GM12878 (cell line): ENCODE measurements around the gene OR2B2. TPM values are rescaled to one million over a fixed set of nuclear protein-coding genes. Genes with fewer than 3 reads are reported as not detected.

Experiments used
- ATAC-seq: fragments of 200-7000 bp; cut with Tn5 transposase; 3 replicates; pipeline ENCODE4 v1.9.1; 2020; ENCODE audit warnings: mild to moderate bottlenecking, moderate library complexity
- BruUV-seq: library from RNA; stranded (reverse); fragments of 400-500 nt; replicated peaks from 2 replicates; lab custom pipeline; 2021; lab: Mats Ljungman, UMichigan
- CTCF ChIA-PET: fragments of 300-600 bp; sonication (Branson Sonifier 250); formaldehyde crosslinking; extraction: SDS; loops from one replicate; lab custom pipeline; 2021; ENCODE audit warnings: inconsistent platforms; lab: Yijun Ruan, JAX
- POLR2A ChIA-PET: fragments of 350-600 bp; formaldehyde crosslinking; extraction: SDS; loops from one replicate; lab custom pipeline; 2021; ENCODE audit warnings: inconsistent platforms; lab: Charles Lee
- RAD21 ChIA-PET: fragments of 300-600 bp; sonication (Branson Sonifier 250); formaldehyde crosslinking; loops from one replicate; lab custom pipeline; 2023; ENCODE audit warnings: antibody characterized with exemption; ENCODE audit not compliant: unreplicated experiment; lab: Charles Lee
- SMC1A ChIA-PET: fragments of 300-600 bp; sonication (Branson Sonifier 250); formaldehyde crosslinking; loops from one replicate; lab custom pipeline; 2023; ENCODE audit not compliant: unreplicated experiment, uncharacterized antibody; lab: Charles Lee
- DNase-seq: peaks from one replicate; pipeline ENCODE4 v3.0.0-alpha.2; 2011; ENCODE audit warnings: low read depth, low spot score
- FAIRE-seq: peaks from 3 replicates; lab custom pipeline; 2011; peaks lifted over from hg19 to GRCh38; lab: Jason Lieb, UNC
- H2AFZ ChIP-seq: 2 replicates; pipeline ENCODE4 v1.6.0; 2011; ENCODE audit warnings: low read depth, low read length, control low read depth; ENCODE audit not compliant: control insufficient read depth
- H3K27ac ChIP-seq: 2 replicates; pipeline ENCODE4 v1.5.1; 2011; ENCODE audit warnings: control low read depth; ENCODE audit not compliant: control insufficient read depth, insufficient read depth
- H3K27me3 ChIP-seq, 2 experiments: replicated peaks in 1 of 2; 2 replicates each; pipeline versions ENCODE4 v1.6.0 to v1.6.1; 2011; ENCODE audit warnings: low read length in 1 of 2; ENCODE audit not compliant: control insufficient read depth in 2 of 2, insufficient read depth in 2 of 2
- H3K36me3 ChIP-seq, 2 experiments: 2 replicates each; pipeline ENCODE4 v1.5.1; 2011; ENCODE audit warnings: low read length in 1 of 2; ENCODE audit not compliant: control insufficient read depth in 2 of 2, insufficient read depth in 2 of 2
- H3K4me1 ChIP-seq: 2 replicates; pipeline ENCODE4 v1.6.1; 2011; ENCODE audit warnings: mild to moderate bottlenecking, low read length, moderate library complexity, mixed read lengths; ENCODE audit not compliant: control insufficient read depth, insufficient read depth
- H3K4me2 ChIP-seq: 2 replicates; pipeline ENCODE4 v1.6.0; 2011; ENCODE audit warnings: control low read depth; ENCODE audit not compliant: control insufficient read depth, insufficient read depth
- H3K4me3 ChIP-seq: fragments of 200-600 bp; sonication (generic); 2 replicates; pipeline ENCODE4 v1.5.1; 2016
- H3K79me2 ChIP-seq: 2 replicates; pipeline ENCODE4 v1.6.0; 2011; ENCODE audit warnings: low read length; ENCODE audit not compliant: control insufficient read depth, insufficient read depth
- H3K9ac ChIP-seq: 2 replicates; pipeline ENCODE4 v1.8.0; 2011; ENCODE audit warnings: low read length, control low read depth, mixed read lengths; ENCODE audit not compliant: control insufficient read depth, insufficient read depth
- H3K9me3 ChIP-seq: replicated peaks from 3 replicates; pipeline ENCODE4 v1.5.1; 2011; ENCODE audit warnings: mild to moderate bottlenecking, low read length; ENCODE audit not compliant: control insufficient read depth, insufficient read depth
- H4K20me1 ChIP-seq: 2 replicates; pipeline ENCODE4 v1.6.0; 2011; ENCODE audit not compliant: control insufficient read depth, insufficient read depth
- KAT2A ChIP-seq: conservative IDR thresholded peaks from 2 replicates; pipeline ENCODE4 v1.6.1; 2011; ENCODE audit warnings: low read depth, low read length; ENCODE audit not compliant: control insufficient read depth
- KLF5 ChIP-seq: fragments of 450-650 bp; IDR thresholded peaks from 2 replicates; pipeline ENCODE4 v1.6.1; 2014; ENCODE audit warnings: mild to moderate bottlenecking; ENCODE audit not compliant: partially characterized antibody
- MTA3 ChIP-seq: IDR thresholded peaks from 2 replicates; pipeline ENCODE4 v1.6.1; 2012; ENCODE audit warnings: low read length, inconsistent platforms, borderline replicate concordance
- NFIC ChIP-seq: IDR thresholded peaks from 2 replicates; pipeline ENCODE4 v1.6.1; 2012; ENCODE audit warnings: low read depth, mild to moderate bottlenecking, inconsistent platforms, low read length, moderate library complexity
- RAD21 ChIP-seq: IDR thresholded peaks from 2 replicates; pipeline ENCODE4 v1.6.1; 2011; ENCODE audit warnings: mild to moderate bottlenecking, low read depth, low read length, moderate library complexity; ENCODE audit not compliant: insufficient read depth
- REST ChIP-seq: IDR thresholded peaks from 2 replicates; pipeline ENCODE4 v1.6.1; 2012; ENCODE audit warnings: mild to moderate bottlenecking, low read depth, low read length
- SREBF1 ChIP-seq: IDR thresholded peaks from 2 replicates; pipeline ENCODE4 v1.6.1; 2012; ENCODE audit warnings: mild to moderate bottlenecking, low read length
- SREBF2 ChIP-seq: IDR thresholded peaks from 2 replicates; pipeline ENCODE4 v1.6.1; 2012; ENCODE audit warnings: mild to moderate bottlenecking, low read length
- TCF12 ChIP-seq: IDR thresholded peaks from 2 replicates; pipeline ENCODE4 v1.6.1; 2011; ENCODE audit warnings: low read depth, mild to moderate bottlenecking, low read length
- TCF3 ChIP-seq: IDR thresholded peaks from 2 replicates; pipeline ENCODE4 v1.6.1; 2012; ENCODE audit warnings: low read depth, mild to moderate bottlenecking, low read length, borderline replicate concordance; ENCODE audit not compliant: insufficient read depth
- WGBS: methylation state at CpG from one replicate; pipeline ENCODE4 v1.1.6; 2016; ENCODE audit warnings: low lambda C conversion rate; ENCODE audit not compliant: insufficient replicate concordance, insufficient coverage; ENCODE audit errors: missing lambda C conversion rate; 5-methylcytosine and 5-hydroxymethylcytosine counted together
- in situ Hi-C: fragments of 300-500 bp; cut with MboI; formaldehyde crosslinking; loops from 9 replicates; pipeline ENCODE4 v1.14.3; 2018; ENCODE audit warnings: mixed read lengths
- intact Hi-C: fragments of 100-400 bp; cut with micrococcal nuclease; formaldehyde crosslinking; loops from one replicate; pipeline ENCODE4 v1.14.2; 2022; ENCODE audit not compliant: unreplicated experiment
- polyA plus RNA-seq, 11 experiments: library from polyadenylated mRNA; depleted of rRNA in 4 of 11; unstranded in 6 of 11; stranded (reverse) in 5 of 11; fragments of >200 nt; fragmentation: Nextera tagmentation in 4 of 11; fragmentation: Illumina TruSeq in 1 of 11; extraction: Ambion mirVana in 4 of 11; extraction: Trizol in 1 of 11; gene quantifications; 1 replicate in 1 of 11; 2 replicates in 10 of 11; pipeline versions ENCODE4 v1.2.1 to v1.2.3, GENCODE V29; 2011 to 2016; ENCODE audit warnings: inconsistent platforms in 2 of 11, missing spikeins in 2 of 11, low read depth in 1 of 11
- total RNA-seq, 4 experiments: library from RNA; depleted of rRNA in 3 of 4; stranded (reverse); fragments of >200 nt in 3 of 4; fragmentation: Illumina TruSeq in 1 of 4; extraction: Trizol in 1 of 4; gene quantifications; 2 replicates each; pipeline versions ENCODE4 v1.2.1 to v1.2.3, GENCODE V29; 2013 to 2021

Gene OR2B2
- total and polyA plus RNA-seq, 10 of the 15 experiments (the other 5 are each of a cell fraction or from before 2014, with no cell fraction given): not detected

- in situ Hi-C loops: no loop called here
- peak overlapping the region; percentile 95 for H3K27ac ChIP-seq
These were observed 43.9 kb downstream of the OR2B2 start for GRCh38 chr6:27868311-27868710.

More at GRCh38 chr6:27868311-27868710, 43.9 kb downstream of the OR2B2 start:
- FAIRE-seq: no peak
- H3K36me3 ChIP-seq: no peaks in the 10 kb centered on the region
- H3K27me3 ChIP-seq: no peaks in the 10 kb centered on the region
- no peak for TF ChIP-seq SREBF2
- no peak for TF ChIP-seq SREBF1
- TF ChIP-seq REST: no peak
- TF ChIP-seq MTA3: no peak
- TF ChIP-seq TCF3: no peak
- TF ChIP-seq NFIC: no peak
- no peak for TF ChIP-seq KAT2A
- TF ChIP-seq RAD21: no peak
- no peak for TF ChIP-seq TCF12
- no peak for TF ChIP-seq KLF5
- TF ChIP-seq, all 136 proteins: peak for 0
- Histone ChIP-seq H2AFZ (no peak overlapping the region; the same call in 1 of the 2 replicates), H4K20me1 (no peaks in the 10 kb centered on the region), H3K9me3 (no peaks in the 10 kb centered on the region), H3K4me1 (peaks cover 19% of the 10 kb centered on the region), H3K9ac (peak overlapping the region; percentile 84), H3K4me2 (peak overlapping the region; percentile 96), H3K79me2 (no peaks in the 10 kb centered on the region; the same call in none of the 2 replicates), H3K4me3 (no peak overlapping the region)
- DNase-seq (no peak), ATAC-seq (no peak)
- CTCF ChIA-PET: no interaction called here
- intact Hi-C loops: no loop called here
- 96% methylated on average over 3 of the region's 3 CpGs for WGBS
- RAD21 ChIA-PET: interaction anchor here (0.8 to 4.1 kb wide), 3 partner anchors 25 to 30 kb away, joined by 3 to 30 read pairs (median 6); a partner anchor contains a TSS
- SMC1A ChIA-PET: interaction anchor here (1.0 to 1.7 kb wide), 3 partner anchors 27 to 33 kb away, joined by 3 to 5 read pairs (median 5); a partner anchor contains a TSS
- no TSS peak for BruUV-seq
- POLR2A ChIA-PET: interaction anchor here (0.6 to 6.5 kb wide), 9 partner anchors 21 to 1995 kb away, joined by 3 to 45 read pairs (median 4); a partner anchor contains a TSS
